H9 (cell line): Measurements from ENCODE around the gene CFAP99. TPM values are rescaled to one million over a fixed set of nuclear protein-coding genes. Genes with fewer than 3 reads are reported as not detected.

Experiments
- DNase-seq: peaks from one replicate; pipeline ENCODE4 v3.0.0-alpha.2; 2017
- H2AFZ ChIP-seq: one replicate; pipeline ENCODE4 v1.6.1; 2013; ENCODE audit warnings: mild to moderate bottlenecking, low read length, control low read depth, moderate library complexity
- H2AK5ac ChIP-seq: 2 replicates; pipeline ENCODE4 v1.6.1; 2013; ENCODE audit warnings: low read length, control low read depth, mixed read lengths; ENCODE audit not compliant: insufficient read length
- H2BK120ac ChIP-seq: one replicate; pipeline ENCODE4 v1.6.1; 2013; ENCODE audit warnings: low read depth, mild to moderate bottlenecking, low read length, control low read depth, inconsistent platforms; ENCODE audit not compliant: poor library complexity, severe bottlenecking
- H2BK12ac ChIP-seq: 2 replicates; pipeline ENCODE4 v1.6.1; 2013; ENCODE audit warnings: low read length, control low read depth, mixed read lengths, low read depth; ENCODE audit not compliant: insufficient read length
- H2BK15ac ChIP-seq: 2 replicates; pipeline ENCODE4 v1.6.1; 2013; ENCODE audit warnings: low read depth, low read length, control low read depth
- H2BK20ac ChIP-seq: one replicate; pipeline ENCODE4 v1.6.1; 2013; ENCODE audit warnings: low read depth, mild to moderate bottlenecking, low read length, control low read depth, inconsistent platforms; ENCODE audit not compliant: poor library complexity, severe bottlenecking
- H2BK5ac ChIP-seq: 2 replicates; pipeline ENCODE4 v1.6.1; 2013; ENCODE audit warnings: low read length, control low read depth, mixed read lengths; ENCODE audit not compliant: insufficient read length
- H3K14ac ChIP-seq: 2 replicates; pipeline ENCODE4 v1.6.1; 2013; ENCODE audit warnings: low read length, control low read depth; ENCODE audit not compliant: insufficient read depth
- H3K18ac ChIP-seq: 2 replicates; pipeline ENCODE4 v1.6.1; 2013; ENCODE audit warnings: low read depth, mild to moderate bottlenecking, mixed read lengths, low read length, control low read depth; ENCODE audit not compliant: insufficient read length
- H3K23ac ChIP-seq: 2 replicates; pipeline ENCODE4 v1.6.1; 2013; ENCODE audit warnings: low read length, control low read depth, mixed read lengths, low read depth; ENCODE audit not compliant: insufficient read length
- H3K23me2 ChIP-seq: 2 replicates; pipeline ENCODE4 v1.6.1; 2013; ENCODE audit warnings: low read depth, mild to moderate bottlenecking, mixed read lengths, low read length, control low read depth; ENCODE audit not compliant: insufficient read length, poor library complexity, severe bottlenecking
- H3K27ac ChIP-seq: 2 replicates; pipeline ENCODE4 v1.5.1; 2013; ENCODE audit warnings: low read length, control low read depth, mixed read lengths, low read depth; ENCODE audit not compliant: insufficient read length
- H3K27me3 ChIP-seq: 2 replicates; pipeline ENCODE4 v1.6.1; 2013; ENCODE audit warnings: low read length, control low read depth, inconsistent platforms; ENCODE audit not compliant: insufficient read depth
- H3K4ac ChIP-seq: 2 replicates; pipeline ENCODE4 v1.6.1; 2013; ENCODE audit warnings: low read depth, mild to moderate bottlenecking, control low read depth, inconsistent platforms, low read length, moderate library complexity
- H3K4me1 ChIP-seq: 2 replicates; pipeline ENCODE4 v1.6.1; 2013; ENCODE audit warnings: low read length, control low read depth, inconsistent platforms; ENCODE audit not compliant: insufficient read depth
- H3K4me2 ChIP-seq: 2 replicates; pipeline ENCODE4 v1.6.1; 2013; ENCODE audit warnings: low read length, control low read depth, mixed read lengths; ENCODE audit not compliant: insufficient read length, insufficient read depth
- H3K56ac ChIP-seq: 2 replicates; pipeline ENCODE4 v1.6.1; 2013; ENCODE audit warnings: low read depth, mild to moderate bottlenecking, mixed read lengths, low read length, control low read depth; ENCODE audit not compliant: insufficient read length
- H3K79me1 ChIP-seq: 2 replicates; pipeline ENCODE4 v1.6.1; 2013; ENCODE audit warnings: low read depth, mild to moderate bottlenecking, moderate library complexity, low read length, control low read depth, inconsistent platforms; ENCODE audit not compliant: insufficient read depth, poor library complexity, severe bottlenecking
- H3K79me2 ChIP-seq: 2 replicates; pipeline ENCODE4 v1.6.1; 2013; ENCODE audit warnings: low read length, control low read depth, inconsistent platforms; ENCODE audit not compliant: insufficient read depth
- H3K9ac ChIP-seq: 2 replicates; pipeline ENCODE4 v1.6.1; 2013; ENCODE audit warnings: low read length, control low read depth, mixed read lengths; ENCODE audit not compliant: insufficient read length; ENCODE audit errors: extremely low read depth
- H3K9me3 ChIP-seq: one replicate; pipeline ENCODE4 v1.6.1; 2013; ENCODE audit warnings: low read depth, low read length, inconsistent platforms; ENCODE audit not compliant: control insufficient read depth
- H3T11ph ChIP-seq: one replicate; pipeline ENCODE4 v1.6.1; 2013; ENCODE audit warnings: mild to moderate bottlenecking, low read length, control low read depth, inconsistent platforms
- H4K20me1 ChIP-seq: one replicate; pipeline ENCODE4 v1.6.1; 2013; ENCODE audit not compliant: control insufficient read depth, insufficient read length, insufficient read depth
- H4K5ac ChIP-seq: 2 replicates; pipeline ENCODE4 v1.6.1; 2013; ENCODE audit warnings: low read depth, mild to moderate bottlenecking, mixed read lengths, low read length, control low read depth; ENCODE audit not compliant: insufficient read length
- H4K8ac ChIP-seq: replicated peaks from 2 replicates; pipeline ENCODE4 v1.6.1; 2013; ENCODE audit warnings: low read length, control low read depth, mixed read lengths, low read depth; ENCODE audit not compliant: insufficient read length
- H4K91ac ChIP-seq: 2 replicates; pipeline ENCODE4 v1.6.1; 2013; ENCODE audit warnings: low read depth, mild to moderate bottlenecking, moderate library complexity, mixed read lengths, low read length, control low read depth; ENCODE audit not compliant: insufficient read length
- H3K27ac Mint-ChIP-seq, 3 experiments: 2 replicates in 2 of 3; 3 replicates in 1 of 3; pipeline ENCODE4 v1.8.0; 2020 to 2021; ENCODE audit warnings: mixed read lengths in 3 of 3, mild to moderate bottlenecking in 1 of 3, moderate library complexity in 1 of 3
- H3K27me3 Mint-ChIP-seq: 2 replicates; pipeline ENCODE4 v1.8.0; 2021; ENCODE audit warnings: low read depth, mild to moderate bottlenecking, moderate library complexity, mixed read lengths
- H3K36me3 Mint-ChIP-seq, 3 experiments: 2 replicates in 2 of 3; 3 replicates in 1 of 3; pipeline ENCODE4 v1.8.0; 2020 to 2021; ENCODE audit warnings: low read depth in 3 of 3, mixed read lengths in 3 of 3; ENCODE audit not compliant: insufficient read depth in 1 of 3
- H3K4me1 Mint-ChIP-seq, 2 experiments: 2 replicates each; pipeline ENCODE4 v1.8.0; 2020; ENCODE audit warnings: mixed read lengths in 2 of 2
- H3K4me3 Mint-ChIP-seq, 2 experiments: 2 replicates in 1 of 2; 3 replicates in 1 of 2; pipeline ENCODE4 v1.8.0; 2020 to 2021; ENCODE audit warnings: mild to moderate bottlenecking in 2 of 2, mixed read lengths in 2 of 2, moderate library complexity in 1 of 2
- H3K9me3 Mint-ChIP-seq, 2 experiments: 2 replicates in 1 of 2; 3 replicates in 1 of 2; pipeline ENCODE4 v1.8.0; 2020; ENCODE audit warnings: mild to moderate bottlenecking in 2 of 2, mixed read lengths in 2 of 2, moderate library complexity in 1 of 2
- CTCF ChIP-seq: fragments of 200-600 bp; sonication (generic); conservative IDR thresholded peaks from 3 replicates; pipeline ENCODE4 v1.8.0; 2021; ENCODE audit warnings: antibody characterized with exemption, mild to moderate bottlenecking
- WGBS: extraction: QIAGEN DNeasy Blood & Tissue Kit; methylation state at CpG from one replicate; pipeline ENCODE4 v1.1.7; 2013; ENCODE audit warnings: missing lambda C conversion rate, low lambda C conversion rate, mixed read lengths; ENCODE audit not compliant: insufficient read length; ENCODE audit errors: extremely low coverage; 5-methylcytosine and 5-hydroxymethylcytosine counted together
- total RNA-seq: library from RNA; stranded (reverse); gene quantifications from 2 replicates; pipeline ENCODE4 v1.2.1, GENCODE V29; 2021

Gene CFAP99
- total RNA-seq, 1 experiment from 2014 or later: 0.35 TPM

GRCh38 chr4:2458546-2459491 lies 40.1 kb downstream of the CFAP99 start:
- Histone ChIP-seq H3K79me1 (no peaks in the 10 kb centered on the region), H3K27ac (no peak overlapping the region), H3K4me1 (no peaks in the 10 kb centered on the region), H3K23me2 (no peaks in the 10 kb centered on the region), H3K4ac (no peak overlapping the region), H2AFZ (no peak overlapping the region), H3K9ac (no peak overlapping the region), H2BK20ac (no peak overlapping the region), H3K4me2 (no peak overlapping the region), H2AK5ac (no peak overlapping the region), H4K8ac (no peak overlapping the region), H2BK15ac (no peak overlapping the region), H3T11ph (no peak overlapping the region), H3K27me3 (peaks cover 3% of the 10 kb centered on the region; the same call in 1 of the 2 replicates), H4K5ac (no peak overlapping the region), H2BK120ac (no peak overlapping the region), H4K91ac (no peak overlapping the region), H3K14ac (no peak overlapping the region; the same call in 1 of the 2 replicates), H3K23ac (no peak overlapping the region), H4K20me1 (peaks cover 2% of the 10 kb centered on the region), H3K9me3 (no peaks in the 10 kb centered on the region), H3K18ac (no peak overlapping the region), H3K56ac (no peak overlapping the region), H2BK5ac (no peak overlapping the region), H2BK12ac (no peak overlapping the region), H3K79me2 (no peaks in the 10 kb centered on the region)
- no CpG with 5 or more reads among the region's 38 CpGs for WGBS
- DNase-seq: no peak
- Mint-ChIP-seq H3K4me3 (no peak overlapping the region), H3K9me3 (no peaks in the 10 kb centered on the region; a peak in 1 of 5 replicates), H3K27ac (no peak overlapping the region), H3K36me3 (no peaks in the 10 kb centered on the region; a peak in 1 of 7 replicates), H3K4me1 (peaks cover 13 to 17% of the 10 kb centered on the region in 2 experiments), H3K27me3 (peaks cover 31% of the 10 kb centered on the region)
- no peak for TF ChIP-seq CTCF
